ENCODE data around the gene ZMAT5.

- TF ChIP-seq CTCF (optimal IDR thresholded peaks at IDR 0.05 in 1 of 3, IDR thresholded peaks at IDR 0.05 in 1 of 3, conservative IDR thresholded peaks at IDR 0.05 in 1 of 3; ENCODE audit: extremely low read depth in 1 of 3, insufficient read depth in 2 of 3, low read length in 3 of 3): no peak
- TF ChIP-seq EZH2 (IDR thresholded peaks at IDR 0.05; ENCODE audit: low read length): no peak
These were observed 31.4 kb downstream of the ZMAT5 start for GRCh38 chr22:29735416-29735815.
